ENCODE measurements around the gene PLAU.
"Not testable (repeated sequence)": the region's sequence is repeated elsewhere in the genome, so short reads cannot be mapped to it uniquely, and the experiment has no call there.

The PLAU gene

GRCh38 chr10:73955719-73956118, 44.8 kb downstream of the PLAU start:
- DNase-seq = no peak

GRCh38 chr10:73956476-73957359, 45.8 kb downstream of the PLAU start:
- DNase-seq = no peak

GRCh38 chr10:73959484-73960243, 48.7 kb downstream of the PLAU start:
- no peak for DNase-seq

GRCh38 chr10:73962386-73962785, 51.5 kb downstream of the PLAU start:
- no peak for DNase-seq

- DNase-seq = not testable (repeated sequence)
These were observed 52.6 kb downstream of the PLAU start for GRCh38 chr10:73963533-73963932.

GRCh38 chr10:73964743-73965142, 53.8 kb downstream of the PLAU start:
- DNase-seq = no peak

- DNase-seq = not testable (repeated sequence)
These were observed 54.4 kb downstream of the PLAU start for GRCh38 chr10:73965267-73965889.

- peak; percentile 99 for DNase-seq
These were observed 55.2 kb downstream of the PLAU start for GRCh38 chr10:73965890-73966768.

GRCh38 chr10:73967022-73967429, 56.1 kb downstream of the PLAU start:
- DNase-seq = no peak

Data from islet precursor cell (in vitro differentiated cells).